Urinary bladder (tissue), 4 donors: ENCODE measurements around the gene NUCKS1. TPM values are rescaled to one million over a fixed set of nuclear protein-coding genes. Genes with fewer than 3 reads are reported as not detected.

Experiments
- DNase-seq: peaks from one replicate; pipeline ENCODE4 v3.0.0-alpha.2; 2015; ENCODE audit errors: extremely low spot score
- H3K27ac ChIP-seq: one replicate; pipeline ENCODE4 v1.5.1; 2013; ENCODE audit warnings: low read depth, mild to moderate bottlenecking, moderate library complexity
- H3K36me3 ChIP-seq: one replicate; pipeline ENCODE4 v1.6.1; 2013; ENCODE audit warnings: mild to moderate bottlenecking, moderate library complexity; ENCODE audit not compliant: insufficient read depth
- H3K4me1 ChIP-seq: one replicate; pipeline ENCODE4 v1.6.1; 2013; ENCODE audit warnings: mild to moderate bottlenecking, moderate library complexity; ENCODE audit not compliant: insufficient read depth
- H3K4me3 ChIP-seq: one replicate; pipeline ENCODE4 v1.5.1; 2013; ENCODE audit warnings: low read depth, low read length
- WGBS: extraction: QIAGEN DNeasy Blood & Tissue Kit; methylation state at CpG from one replicate; pipeline ENCODE4 v1.1.7; 2013; 5-methylcytosine and 5-hydroxymethylcytosine counted together
- polyA plus RNA-seq: library from polyadenylated mRNA; stranded (reverse); fragments of 200-250 nt; gene quantifications from one replicate; pipeline ENCODE4 v1.2.3, GENCODE V29; 2013
- total RNA-seq: library from RNA; depleted of rRNA; stranded (reverse); fragments of >200 nt; gene quantifications from one replicate; pipeline ENCODE4 v1.2.3, GENCODE V29; 2014
- donor health status: healthy with polysubstance abuse.
- donor health status: healthy.

Gene NUCKS1
- total and polyA plus RNA-seq, 2 donors, result 79.9 to 287 TPM

DNA sequence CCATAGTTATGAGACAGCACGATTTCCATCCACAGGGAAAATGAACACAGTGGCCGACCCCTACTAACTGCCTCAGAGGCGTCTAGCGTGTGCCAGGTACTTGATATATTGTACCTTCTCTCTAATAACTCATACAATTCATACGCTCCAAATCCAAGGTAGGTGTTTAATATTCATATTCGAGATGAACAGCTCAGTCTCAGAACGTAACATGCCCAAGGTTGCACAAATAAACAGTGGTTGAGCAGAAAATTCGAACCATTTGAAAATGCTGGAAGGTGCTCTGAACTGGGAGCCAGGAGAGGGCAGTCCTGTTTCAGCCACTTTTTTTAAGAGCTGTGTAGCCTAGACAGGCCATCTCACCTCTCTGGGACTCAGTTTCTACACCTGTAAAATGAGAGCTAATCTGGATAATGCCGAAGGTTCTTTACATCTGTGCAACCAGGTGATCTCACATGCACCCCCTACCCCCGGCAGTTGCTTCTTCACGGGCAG lies 77.5 kb downstream of the NUCKS1 start:
- no peak for DNase-seq
- WGBS, result 80% methylated on average over 11 of the region's 11 CpGs
- Histone ChIP-seq H3K4me1 (no peaks in the 10 kb centered on the region), H3K36me3 (no peaks in the 10 kb centered on the region), H3K4me3 (no peak overlapping the region), H3K27ac (no peak overlapping the region)

DNA sequence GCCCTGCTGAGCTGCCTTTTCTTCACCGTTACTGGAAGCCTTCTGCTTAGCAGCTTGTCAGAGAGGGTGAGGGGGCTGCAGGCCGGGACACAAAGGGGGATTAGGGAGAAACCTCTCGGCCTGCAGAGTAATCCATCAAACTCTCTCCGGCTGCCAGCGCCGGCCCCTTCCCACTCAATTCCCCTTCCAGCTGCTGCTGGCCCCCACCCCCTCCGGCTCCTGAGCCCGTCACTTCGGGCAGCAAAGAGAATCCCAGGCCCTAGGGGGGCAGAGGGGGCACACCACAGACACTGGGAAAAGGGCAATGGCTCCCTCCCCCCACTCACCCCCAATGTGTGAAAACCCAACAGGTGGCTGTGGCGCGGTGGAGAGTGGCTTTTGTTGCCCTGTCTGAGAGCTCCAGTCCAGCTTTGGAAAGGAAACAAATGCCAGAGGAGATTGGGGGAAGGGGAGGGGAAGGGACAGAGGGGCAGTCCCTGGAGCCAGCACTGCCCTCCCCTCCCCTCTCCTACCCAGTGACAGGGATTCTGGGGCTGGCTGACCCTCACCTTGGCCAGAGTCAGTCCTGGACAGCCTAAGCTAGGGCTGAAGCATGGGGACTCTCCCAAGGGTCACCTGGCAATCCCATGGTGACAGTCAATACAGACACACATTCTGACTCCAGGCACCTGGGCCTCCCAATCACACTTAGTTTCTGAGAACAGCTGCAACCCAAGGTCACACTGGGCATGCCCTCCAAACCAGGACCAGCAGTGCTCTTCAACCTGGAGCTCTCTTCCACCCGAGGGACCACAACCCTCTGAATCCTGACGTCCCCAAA lies 79.2 kb downstream of the NUCKS1 start:
- H3K4me3 ChIP-seq, result no peak overlapping the region
- H3K4me1 ChIP-seq, result no peaks in the 10 kb centered on the region
- H3K36me3 ChIP-seq, result no peaks in the 10 kb centered on the region
- no peak for DNase-seq
- WGBS, result 70% methylated on average over 13 of the region's 13 CpGs
- H3K27ac ChIP-seq, result no peak overlapping the region

DNA sequence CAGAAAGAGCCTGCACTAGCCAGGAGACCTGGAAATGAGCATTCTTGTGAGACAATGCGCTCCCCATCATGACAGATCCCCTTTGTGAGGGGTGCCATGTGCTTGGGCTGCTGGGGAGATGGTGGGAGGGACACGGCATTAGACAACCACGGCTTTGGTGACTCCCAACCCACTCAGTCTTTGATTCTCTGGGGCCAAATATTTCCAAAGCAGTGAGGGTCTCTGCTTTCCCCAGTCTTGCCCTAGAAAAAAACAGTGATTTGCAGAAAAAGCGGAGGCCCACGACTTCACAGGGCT lies 79.9 kb downstream of the NUCKS1 start:
- Histone ChIP-seq H3K36me3 (no peaks in the 10 kb centered on the region), H3K27ac (no peak overlapping the region), H3K4me1 (no peaks in the 10 kb centered on the region), H3K4me3 (no peak overlapping the region)
- no peak for DNase-seq
- 82% methylated on average over 5 of the region's 5 CpGs for WGBS

DNA sequence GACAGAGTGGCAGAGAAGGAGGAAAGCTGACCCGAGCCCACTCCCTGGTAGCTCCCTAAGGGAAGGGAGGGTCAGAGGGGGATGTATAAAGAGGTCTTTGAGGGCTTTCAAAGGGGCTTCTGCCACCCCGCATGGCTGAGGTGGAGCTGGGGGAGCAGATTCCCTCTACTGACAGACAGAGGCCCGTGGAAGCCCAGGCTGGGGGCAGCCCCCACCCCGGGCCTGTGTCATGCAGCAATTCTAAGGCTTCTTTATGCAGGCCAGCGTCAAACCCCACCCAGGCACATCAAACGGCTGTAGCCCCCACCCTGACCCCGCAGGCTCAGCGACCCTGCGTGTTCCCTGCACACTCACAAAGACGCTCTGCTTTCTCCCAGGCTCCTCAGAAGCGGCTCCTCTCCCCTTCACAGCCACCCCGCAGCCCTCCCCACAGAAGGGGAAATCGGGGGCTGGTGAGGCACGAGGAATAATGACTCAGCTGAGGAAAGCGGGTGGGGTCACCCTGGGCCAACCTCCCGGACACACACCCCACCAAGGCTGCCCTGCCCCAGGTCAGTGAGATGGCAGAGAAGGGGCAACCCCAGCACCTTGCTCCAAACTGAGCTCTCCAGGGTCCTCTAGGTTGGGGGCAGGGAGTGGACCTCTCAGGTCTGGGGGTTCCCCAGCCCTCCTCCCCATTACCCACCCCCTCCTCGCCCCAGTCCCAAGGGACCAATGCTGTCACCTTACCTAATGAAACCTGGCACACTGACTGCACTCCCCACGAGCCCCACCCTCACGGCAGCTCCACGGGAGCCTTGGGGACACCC lies 80.4 kb downstream of the NUCKS1 start:
- Histone ChIP-seq H3K27ac (no peak overlapping the region), H3K4me1 (no peaks in the 10 kb centered on the region), H3K4me3 (no peak overlapping the region), H3K36me3 (no peaks in the 10 kb centered on the region)
- 58% methylated on average over 20 of the region's 20 CpGs for WGBS
- DNase-seq, result no peak

- H3K4me1 ChIP-seq, result no peaks in the 10 kb centered on the region
- no peak for DNase-seq
- 71% methylated on average over 5 of the region's 5 CpGs for WGBS
- no peak overlapping the region for H3K27ac ChIP-seq
- H3K4me3 ChIP-seq, result no peak overlapping the region
- H3K36me3 ChIP-seq, result no peaks in the 10 kb centered on the region
Measured at GRCh38 chr1:205668951-205669340, 81.0 kb downstream of the NUCKS1 start.

GRCh38 chr1:205667909-205668643 lies 81.9 kb downstream of the NUCKS1 start:
- H3K4me3 ChIP-seq, result no peak overlapping the region
- no peak overlapping the region for H3K27ac ChIP-seq
- no peaks in the 10 kb centered on the region for H3K36me3 ChIP-seq
- no peak for DNase-seq
- WGBS, result 85% methylated on average over 11 of the region's 11 CpGs
- H3K4me1 ChIP-seq, result no peaks in the 10 kb centered on the region

- DNase-seq, result no peak
- 93% methylated on average over 6 of the region's 6 CpGs for WGBS
- Histone ChIP-seq H3K36me3 (no peaks in the 10 kb centered on the region), H3K4me3 (no peak overlapping the region), H3K4me1 (no peaks in the 10 kb centered on the region), H3K27ac (no peak overlapping the region)
Measured at GRCh38 chr1:205666372-205667166, 83.4 kb downstream of the NUCKS1 start.

GRCh38 chr1:205665201-205666045 lies 84.6 kb downstream of the NUCKS1 start:
- no peaks in the 10 kb centered on the region for H3K36me3 ChIP-seq
- no peaks in the 10 kb centered on the region for H3K4me1 ChIP-seq
- no peak overlapping the region for H3K27ac ChIP-seq
- H3K4me3 ChIP-seq, result no peak overlapping the region
- no peak for DNase-seq
- WGBS, result 68% methylated on average over 9 of the region's 9 CpGs

GRCh38 chr1:205664399-205665017 lies 85.5 kb downstream of the NUCKS1 start:
- H3K36me3 ChIP-seq, result no peaks in the 10 kb centered on the region
- no peaks in the 10 kb centered on the region for H3K4me1 ChIP-seq
- H3K27ac ChIP-seq, result no peak overlapping the region
- 74% methylated on average over 19 of the region's 19 CpGs for WGBS
- no peak overlapping the region for H3K4me3 ChIP-seq
- no peak for DNase-seq

DNA sequence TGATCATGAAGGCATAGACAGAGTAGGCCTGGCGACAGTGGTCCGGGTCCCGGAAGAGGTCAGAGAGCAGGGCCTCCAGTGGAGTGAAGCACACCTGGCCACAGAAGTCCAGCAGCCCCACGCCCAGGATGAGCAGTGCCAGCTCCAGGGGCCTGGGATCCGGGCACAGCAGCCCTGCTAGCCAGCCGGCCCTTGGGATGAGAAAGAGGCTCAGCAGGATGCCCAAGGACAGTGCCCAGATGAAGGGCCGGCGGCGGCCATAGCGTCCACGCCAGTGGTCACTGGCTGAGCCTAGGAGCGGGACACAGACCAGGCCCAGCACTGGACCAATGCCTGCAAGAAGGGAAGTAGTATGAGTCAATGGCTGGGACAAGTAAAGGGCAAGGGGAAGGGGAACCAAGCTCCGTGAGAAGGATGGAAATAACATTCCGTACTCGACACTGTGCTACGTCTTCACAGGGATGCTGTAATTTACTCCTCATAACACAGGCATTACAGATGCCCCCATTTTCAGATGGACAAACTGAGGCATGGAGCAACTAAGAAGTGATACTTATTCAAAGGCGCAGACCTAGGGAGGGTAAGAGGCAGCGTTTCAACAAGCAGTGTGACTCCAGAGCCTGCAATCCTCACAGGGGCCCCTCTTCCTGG lies 86.6 kb downstream of the NUCKS1 start:
- no peak overlapping the region for H3K4me3 ChIP-seq
- no peaks in the 10 kb centered on the region for H3K36me3 ChIP-seq
- no peak for DNase-seq
- no peak overlapping the region for H3K27ac ChIP-seq
- no peaks in the 10 kb centered on the region for H3K4me1 ChIP-seq
- WGBS, result 94% methylated on average over 18 of the region's 18 CpGs
